ENCODE results near the gene FOXK1.

FOXK1 gene

DNA sequence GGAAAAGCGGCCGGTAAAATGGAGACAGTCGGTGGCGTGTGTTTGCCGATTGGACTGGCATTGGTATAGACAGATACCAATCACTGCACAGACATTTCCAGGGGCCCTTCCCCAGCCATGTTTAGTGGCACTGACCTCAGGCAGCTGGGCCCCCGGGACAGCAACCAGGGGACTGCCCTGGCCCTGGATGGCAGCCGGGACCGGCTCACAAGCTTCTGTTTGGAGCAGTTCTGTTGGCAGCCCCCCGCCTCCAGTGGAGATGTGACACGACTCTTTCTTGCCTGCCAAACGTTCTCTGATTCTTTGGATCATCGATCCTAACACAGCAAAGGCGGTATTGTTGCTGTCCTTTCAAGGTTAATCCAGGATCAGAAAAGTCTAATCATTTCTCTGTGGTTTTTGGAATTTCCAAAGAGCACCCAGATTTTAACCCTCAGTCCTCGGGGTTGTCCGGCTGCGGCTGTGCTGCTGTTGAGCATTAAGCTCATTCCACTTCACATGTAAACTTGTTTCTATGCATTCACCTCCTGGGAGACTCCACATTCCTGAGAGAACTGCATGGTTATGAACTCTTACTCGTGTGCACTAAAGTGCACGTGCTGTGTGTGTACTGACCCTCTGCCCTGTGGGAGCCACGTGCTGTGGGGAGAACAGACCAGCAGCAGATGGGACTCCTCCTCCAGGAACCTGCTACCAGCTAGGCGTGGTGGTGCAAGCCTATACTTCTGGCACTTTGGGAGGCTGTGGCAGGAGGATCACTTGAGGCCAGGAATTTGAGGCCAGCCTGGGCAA lies 46.0 kb downstream of the FOXK1 start:
- H3K27ac ChIP-seq, result peak overlapping the region; percentile 51
- H3K9me3 ChIP-seq (ENCODE audit: severe bottlenecking), result no peaks in the 10 kb centered on the region
- DNase-seq, result peak; percentile 18
- no peaks in the 10 kb centered on the region for H3K27me3 ChIP-seq (ENCODE audit: insufficient read depth, low read depth, severe bottlenecking)
- TF ChIP-seq, protein P1, sequence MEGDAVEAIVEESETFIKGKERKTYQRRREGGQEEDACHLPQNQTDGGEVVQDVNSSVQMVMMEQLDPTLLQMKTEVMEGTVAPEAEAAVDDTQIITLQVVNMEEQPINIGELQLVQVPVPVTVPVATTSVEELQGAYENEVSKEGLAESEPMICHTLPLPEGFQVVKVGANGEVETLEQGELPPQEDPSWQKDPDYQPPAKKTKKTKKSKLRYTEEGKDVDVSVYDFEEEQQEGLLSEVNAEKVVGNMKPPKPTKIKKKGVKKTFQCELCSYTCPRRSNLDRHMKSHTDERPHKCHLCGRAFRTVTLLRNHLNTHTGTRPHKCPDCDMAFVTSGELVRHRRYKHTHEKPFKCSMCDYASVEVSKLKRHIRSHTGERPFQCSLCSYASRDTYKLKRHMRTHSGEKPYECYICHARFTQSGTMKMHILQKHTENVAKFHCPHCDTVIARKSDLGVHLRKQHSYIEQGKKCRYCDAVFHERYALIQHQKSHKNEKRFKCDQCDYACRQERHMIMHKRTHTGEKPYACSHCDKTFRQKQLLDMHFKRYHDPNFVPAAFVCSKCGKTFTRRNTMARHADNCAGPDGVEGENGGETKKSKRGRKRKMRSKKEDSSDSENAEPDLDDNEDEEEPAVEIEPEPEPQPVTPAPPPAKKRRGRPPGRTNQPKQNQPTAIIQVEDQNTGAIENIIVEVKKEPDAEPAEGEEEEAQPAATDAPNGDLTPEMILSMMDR (IDR thresholded peaks at IDR 0.05; ENCODE audit: low read depth, low read length), result no peak
- H3K36me3 ChIP-seq, result peaks cover 3% of the 10 kb centered on the region
- H3K4me3 ChIP-seq (ENCODE audit: low read depth, low read length), result no peak overlapping the region

DNA sequence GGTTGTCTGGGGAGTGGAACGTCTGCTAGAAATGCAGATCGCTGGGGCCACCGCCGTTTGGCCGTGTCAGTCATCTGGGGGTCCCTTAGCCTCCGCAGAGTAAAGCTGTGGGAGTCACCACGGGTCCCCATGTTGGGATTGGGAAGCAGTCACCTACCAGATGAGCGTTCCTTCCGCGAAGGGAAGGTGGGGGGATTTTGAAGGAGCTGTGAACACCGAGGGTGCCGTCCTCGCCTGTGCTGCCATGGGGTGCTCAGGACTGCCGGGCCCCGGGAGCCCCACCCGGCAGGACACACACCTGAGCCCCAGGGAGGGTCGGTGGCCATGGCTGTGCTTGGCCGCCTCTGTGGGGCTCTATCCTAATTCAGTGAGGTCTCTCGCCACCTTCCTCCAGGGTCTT lies 47.2 kb downstream of the FOXK1 start:
- no peak overlapping the region for H3K4me3 ChIP-seq (ENCODE audit: low read depth, low read length)
- no peak overlapping the region for H3K27ac ChIP-seq

DNA sequence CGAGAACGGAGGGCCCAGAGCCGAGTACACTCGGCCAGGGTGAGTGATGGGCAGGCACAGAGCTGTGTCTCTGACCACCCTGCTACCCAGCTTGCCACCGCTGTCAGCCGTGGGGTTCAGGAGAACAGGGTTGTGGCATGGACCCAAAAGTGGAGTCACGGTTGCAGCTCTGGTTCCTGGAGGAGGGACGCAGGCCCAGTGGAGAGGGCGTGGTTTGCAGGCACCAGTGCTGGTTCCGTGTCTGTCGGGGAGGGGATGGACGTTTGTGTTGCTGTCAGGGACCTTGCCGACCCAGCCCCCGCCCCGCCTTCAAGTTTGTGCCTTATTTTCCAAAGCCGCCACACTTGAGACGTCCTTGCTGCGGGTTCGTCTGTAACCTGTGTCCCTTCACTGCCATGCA lies 48.2 kb downstream of the FOXK1 start:
- no peaks in the 10 kb centered on the region for H3K27me3 ChIP-seq (ENCODE audit: insufficient read depth, low read depth, severe bottlenecking)
- TF ChIP-seq, protein P1 (IDR thresholded peaks at IDR 0.05; ENCODE audit: low read depth, low read length), result no peak
- H3K4me3 ChIP-seq (ENCODE audit: low read depth, low read length), result no peak overlapping the region
- no peak overlapping the region for H3K27ac ChIP-seq
- no peak for DNase-seq
- H3K9me3 ChIP-seq (ENCODE audit: severe bottlenecking), result no peaks in the 10 kb centered on the region
- H3K36me3 ChIP-seq, result peaks cover 6% of the 10 kb centered on the region

More for the DNA sequence above, 47.2 kb downstream of the FOXK1 start:
- H3K27me3 ChIP-seq (ENCODE audit: insufficient read depth, low read depth, severe bottlenecking), result no peaks in the 10 kb centered on the region
- no peak for DNase-seq
- H3K36me3 ChIP-seq, result peaks cover 6% of the 10 kb centered on the region
- H3K9me3 ChIP-seq (ENCODE audit: severe bottlenecking), result no peaks in the 10 kb centered on the region
- TF ChIP-seq, protein P1 (IDR thresholded peaks at IDR 0.05; ENCODE audit: low read depth, low read length), result no peak

DNA sequence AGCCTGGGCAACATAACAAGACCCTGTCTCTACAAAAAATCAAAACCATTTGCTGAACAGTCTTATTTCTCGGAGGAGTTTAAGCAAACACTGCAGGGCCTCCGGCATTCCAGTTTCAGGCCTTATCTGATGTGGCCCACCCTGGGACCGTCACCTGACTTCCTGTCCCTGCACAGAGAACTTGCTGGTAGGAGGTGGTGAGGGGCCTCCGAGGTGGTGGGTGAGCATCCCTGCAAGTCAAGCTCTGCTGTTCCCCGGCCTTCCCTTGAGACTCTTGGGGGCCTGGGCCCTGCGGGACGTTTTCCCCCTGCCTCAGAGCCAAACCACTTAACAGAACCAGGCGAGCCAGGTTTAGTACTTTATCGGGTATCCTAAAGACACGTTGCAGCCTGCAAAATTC lies 48.9 kb downstream of the FOXK1 start:
- no peak for DNase-seq
- Histone ChIP-seq H3K27ac (no peak overlapping the region), H3K27me3 (ENCODE audit: insufficient read depth, low read depth, severe bottlenecking) (no peaks in the 10 kb centered on the region), H3K4me3 (ENCODE audit: low read depth, low read length) (no peak overlapping the region), H3K9me3 (ENCODE audit: severe bottlenecking) (no peaks in the 10 kb centered on the region), H3K36me3 (peaks cover 6% of the 10 kb centered on the region)
- TF ChIP-seq, protein P1 (IDR thresholded peaks at IDR 0.05; ENCODE audit: low read depth, low read length), result no peak

DNA sequence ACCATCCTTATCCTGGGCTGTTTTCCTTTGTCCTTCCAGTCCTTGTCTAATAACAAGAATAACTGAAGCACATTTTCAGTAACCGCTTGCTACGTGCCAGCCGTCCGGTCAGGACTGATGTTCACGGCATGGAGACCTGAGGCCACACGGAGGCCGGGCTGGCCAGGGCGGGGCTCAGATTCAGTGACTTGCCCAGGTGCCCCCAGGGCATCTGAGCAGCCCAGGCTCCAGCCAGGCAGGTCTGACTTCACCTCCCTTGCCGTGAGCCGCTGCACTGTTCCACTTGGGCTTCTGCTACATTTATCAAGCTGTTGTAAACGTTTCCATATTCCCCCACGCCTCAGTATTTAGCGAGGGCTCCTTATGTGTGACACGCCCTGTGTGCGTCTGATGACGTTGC lies 49.7 kb downstream of the FOXK1 start:
- no peak for DNase-seq
- H3K9me3 ChIP-seq (ENCODE audit: severe bottlenecking), result no peaks in the 10 kb centered on the region
- TF ChIP-seq, protein P1 (IDR thresholded peaks at IDR 0.05; ENCODE audit: low read depth, low read length), result no peak
- peaks cover 3% of the 10 kb centered on the region for H3K36me3 ChIP-seq
- H3K4me3 ChIP-seq (ENCODE audit: low read depth, low read length), result no peak overlapping the region
- no peaks in the 10 kb centered on the region for H3K27me3 ChIP-seq (ENCODE audit: insufficient read depth, low read depth, severe bottlenecking)
- no peak overlapping the region for H3K27ac ChIP-seq
